BE2C (cell line): ENCODE measurements around the gene MGA.

Experiments used
- DNase-seq: peaks from one replicate; pipeline ENCODE4 v3.0.0-alpha.2; 2020
- H3K27me3 ChIP-seq: fragments of 250-450 bp; sonication (Bioruptor Pico); 2 replicates; pipeline ENCODE4 v1.5.1; 2020; ENCODE audit warnings: mild to moderate bottlenecking
- H3K36me3 ChIP-seq: fragments of 250-450 bp; sonication (Bioruptor Pico); 2 replicates; pipeline ENCODE4 v1.5.1; 2020; ENCODE audit warnings: mild to moderate bottlenecking
- H3K4me1 ChIP-seq: fragments of 250-450 bp; sonication (Bioruptor Pico); 2 replicates; pipeline ENCODE4 v1.5.1; 2020
- H3K4me3 ChIP-seq: 2 replicates; pipeline ENCODE4 v1.5.1; 2011; ENCODE audit warnings: low read depth, low read length
- H3K9me3 ChIP-seq: fragments of 250-450 bp; sonication (Bioruptor Pico); 2 replicates; pipeline ENCODE4 v1.5.1; 2020
- CTCF ChIP-seq: IDR thresholded peaks from 2 replicates; pipeline ENCODE4 v1.5.1; 2012; ENCODE audit warnings: mild to moderate bottlenecking, low read depth, low read length

The MGA gene

GRCh38 chr15:41637086-41637485 lies 23.1 kb upstream of the MGA start:
- no peak for DNase-seq
- no peaks in the 10 kb centered on the region for H3K36me3 ChIP-seq
- H3K4me1 ChIP-seq = peaks cover 5% of the 10 kb centered on the region
- H3K27me3 ChIP-seq = no peaks in the 10 kb centered on the region
- no peaks in the 10 kb centered on the region for H3K9me3 ChIP-seq
- H3K4me3 ChIP-seq = no peak overlapping the region
- no peak for TF ChIP-seq CTCF

GRCh38 chr15:41640985-41641384 lies 19.2 kb upstream of the MGA start:
- H3K4me3 ChIP-seq = no peak overlapping the region
- no peak for TF ChIP-seq CTCF

GRCh38 chr15:41647262-41647661 lies 12.9 kb upstream of the MGA start:
- no peak for DNase-seq
- Histone ChIP-seq H3K9me3 (no peaks in the 10 kb centered on the region), H3K4me3 (no peak overlapping the region), H3K36me3 (no peaks in the 10 kb centered on the region), H3K27me3 (no peaks in the 10 kb centered on the region), H3K4me1 (no peaks in the 10 kb centered on the region)
- no peak for TF ChIP-seq CTCF

More at GRCh38 chr15:41640985-41641384, 19.2 kb upstream of the MGA start:
- no peaks in the 10 kb centered on the region for H3K4me1 ChIP-seq
- no peaks in the 10 kb centered on the region for H3K36me3 ChIP-seq
- DNase-seq = no peak
- no peaks in the 10 kb centered on the region for H3K27me3 ChIP-seq
- H3K9me3 ChIP-seq = no peaks in the 10 kb centered on the region

GRCh38 chr15:41648097-41648496 lies 12.1 kb upstream of the MGA start:
- Histone ChIP-seq H3K9me3 (no peaks in the 10 kb centered on the region), H3K27me3 (no peaks in the 10 kb centered on the region), H3K36me3 (no peaks in the 10 kb centered on the region), H3K4me3 (no peak overlapping the region), H3K4me1 (no peaks in the 10 kb centered on the region)
- DNase-seq = no peak
- no peak for TF ChIP-seq CTCF

GRCh38 chr15:41648770-41649169 lies 11.4 kb upstream of the MGA start:
- H3K4me1 ChIP-seq = no peaks in the 10 kb centered on the region
- no peak overlapping the region for H3K4me3 ChIP-seq
- no peaks in the 10 kb centered on the region for H3K9me3 ChIP-seq
- H3K36me3 ChIP-seq = no peaks in the 10 kb centered on the region
- no peaks in the 10 kb centered on the region for H3K27me3 ChIP-seq
- TF ChIP-seq CTCF = no peak
- DNase-seq = no peak

GRCh38 chr15:41650806-41651205 lies 9.4 kb upstream of the MGA start:
- Histone ChIP-seq H3K27me3 (no peaks in the 10 kb centered on the region), H3K36me3 (no peaks in the 10 kb centered on the region), H3K9me3 (no peaks in the 10 kb centered on the region), H3K4me1 (no peaks in the 10 kb centered on the region), H3K4me3 (no peak overlapping the region)
- DNase-seq = no peak
- no peak for TF ChIP-seq CTCF
